Measurements from ENCODE around the gene SPATA3.
"Not testable (repeated sequence)": the region's sequence is repeated elsewhere in the genome, so short reads cannot be mapped to it uniquely, and the experiment has no call there.

The SPATA3 gene

DNA sequence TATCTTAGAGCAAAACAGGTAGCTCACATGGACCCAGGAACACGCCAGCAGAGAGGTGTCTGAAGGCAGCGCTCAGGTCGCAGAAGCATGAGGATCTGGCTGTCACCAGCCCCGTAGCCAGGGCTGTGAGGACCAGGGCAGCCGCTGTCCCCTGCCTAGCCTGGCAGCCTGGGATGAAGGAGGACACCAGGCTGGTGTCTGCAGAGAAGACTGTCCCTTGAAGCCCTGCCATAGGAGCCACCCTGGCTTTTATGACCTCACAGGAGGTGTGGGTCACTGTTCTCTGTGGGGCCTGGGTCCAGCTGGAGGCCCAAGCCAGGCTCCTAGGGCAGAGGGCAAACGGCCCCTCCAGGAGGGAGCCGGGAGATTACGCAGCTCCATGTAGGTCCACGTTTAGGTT lies at the start of gene SPATA3:
Gene SPATA3, plus strand, starts transcription at position 301 of the 400 bp plus-strand sequence. CDS start 113 bp downstream, outside the sequence.
- DNase-seq, result no peak

DNA sequence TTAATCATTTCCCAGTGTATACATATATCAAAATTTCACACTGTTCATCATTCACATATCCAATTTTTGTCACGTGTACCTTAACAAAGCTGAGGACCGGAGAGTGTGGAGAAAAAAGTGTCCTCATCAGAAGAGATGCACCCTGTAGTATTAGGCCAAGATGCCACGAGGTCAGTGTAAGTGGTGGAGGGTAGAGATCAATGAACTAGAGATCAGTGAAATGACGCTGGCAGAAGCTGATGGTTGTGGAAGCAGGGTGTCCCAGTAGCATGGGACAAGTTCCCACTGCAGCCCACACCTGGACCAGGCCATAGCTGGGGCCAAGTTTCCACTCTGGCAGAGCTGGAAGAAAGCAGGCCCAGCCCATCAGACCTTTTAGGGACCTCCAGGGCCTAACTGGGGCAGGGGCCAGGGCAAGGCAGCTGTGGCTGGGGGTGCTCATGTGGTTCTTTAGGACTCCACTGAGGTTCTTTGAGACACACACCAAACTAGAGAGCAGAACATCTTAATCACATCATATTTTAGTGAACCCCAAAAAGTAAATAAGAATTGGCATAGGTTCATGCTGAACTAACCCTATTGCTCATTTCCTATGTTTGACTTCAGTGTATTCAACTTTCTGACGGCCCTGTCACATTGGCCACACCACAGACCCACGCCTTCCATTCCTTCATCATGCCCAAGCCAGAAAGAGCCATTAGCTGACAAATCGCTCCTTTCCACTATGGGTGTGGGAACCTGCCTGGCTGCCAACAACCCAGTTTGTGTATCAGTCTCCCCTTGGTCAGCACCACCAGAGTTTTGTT lies 49.3 kb upstream of the SPATA3 start:
- no peak for DNase-seq

DNA sequence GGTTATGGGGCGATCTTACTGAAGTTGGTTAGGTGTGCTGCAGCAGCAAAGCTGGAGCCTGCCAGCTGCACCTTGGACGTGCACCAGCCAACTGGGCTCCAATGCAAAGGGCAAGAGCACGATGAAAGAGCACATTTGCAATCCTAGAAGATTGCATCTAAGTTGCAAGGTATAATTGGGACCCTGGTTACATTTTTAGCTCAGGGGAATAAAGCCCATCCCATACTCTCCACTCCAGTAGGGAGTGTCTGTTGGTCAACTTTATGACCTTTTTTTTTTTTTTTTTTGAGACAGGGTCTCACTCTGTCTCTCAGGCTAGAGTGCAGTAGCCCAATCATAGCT lies 48.7 kb upstream of the SPATA3 start:
- DNase-seq, result no peak

DNA sequence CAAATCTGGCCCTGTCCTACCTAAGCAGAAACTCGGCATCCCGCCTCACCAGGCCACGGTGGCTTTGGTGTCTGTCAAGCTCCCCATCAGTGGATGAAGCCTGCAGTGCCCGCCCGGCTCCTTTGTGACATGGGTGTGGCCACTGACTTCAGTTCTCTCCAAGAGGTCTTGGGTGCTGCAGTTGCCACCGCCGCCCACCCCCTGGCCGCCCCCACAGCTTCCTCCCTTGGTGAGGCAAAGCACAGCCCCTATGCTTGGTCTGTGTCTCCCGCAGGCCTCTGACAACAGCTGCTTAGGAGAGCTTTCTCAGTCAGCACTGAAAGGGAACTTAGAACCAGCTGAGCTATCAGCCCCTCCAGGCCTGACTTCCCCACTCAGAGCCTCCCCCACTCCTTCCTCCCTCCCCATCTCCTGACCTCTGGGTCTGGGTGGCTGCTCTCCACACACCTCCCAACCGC lies 48.0 kb upstream of the SPATA3 start:
- no peak for DNase-seq

DNA sequence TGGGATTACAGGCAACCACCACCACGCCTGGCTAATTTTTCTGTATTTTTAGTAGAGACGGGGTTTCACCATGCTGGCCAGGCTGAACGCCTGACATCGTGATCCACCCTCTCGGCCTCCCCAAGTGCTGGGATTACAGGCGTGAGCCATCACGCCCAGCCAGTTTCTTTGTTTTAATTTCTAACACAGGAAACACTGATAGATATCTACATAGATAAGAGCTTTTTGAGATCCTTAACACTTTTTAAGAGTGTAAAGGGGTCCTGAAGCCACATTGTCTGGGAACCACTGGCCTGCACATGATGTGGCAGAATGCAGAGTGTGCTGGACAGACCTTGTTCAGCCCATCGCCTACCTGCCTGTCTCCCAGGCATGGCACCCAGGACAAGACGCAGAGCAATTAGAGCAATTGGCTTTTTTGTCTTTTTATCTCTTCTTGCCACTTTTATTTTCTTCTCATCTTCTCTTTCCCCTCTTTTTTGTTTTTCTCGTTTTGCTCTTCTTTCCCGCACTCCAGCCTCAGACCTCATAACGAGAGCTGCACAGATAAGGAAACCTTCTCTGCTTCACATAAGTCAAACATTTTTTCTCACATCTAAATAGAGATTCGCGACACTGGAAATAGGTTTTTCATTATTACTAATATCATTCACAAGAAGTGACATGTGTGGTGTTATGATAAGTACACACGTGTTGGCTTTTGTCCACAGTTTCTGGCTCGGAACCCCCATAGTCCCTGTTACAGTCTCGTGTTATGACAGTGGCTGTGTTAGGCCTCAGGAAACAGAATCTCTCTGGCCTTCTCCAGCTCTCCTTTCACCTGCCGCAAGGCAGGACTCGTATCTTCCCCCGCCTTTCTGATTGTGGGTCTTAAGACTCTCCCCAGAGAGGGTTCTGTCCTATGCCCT lies 45.7 kb upstream of the SPATA3 start:
- no peak for DNase-seq

DNA sequence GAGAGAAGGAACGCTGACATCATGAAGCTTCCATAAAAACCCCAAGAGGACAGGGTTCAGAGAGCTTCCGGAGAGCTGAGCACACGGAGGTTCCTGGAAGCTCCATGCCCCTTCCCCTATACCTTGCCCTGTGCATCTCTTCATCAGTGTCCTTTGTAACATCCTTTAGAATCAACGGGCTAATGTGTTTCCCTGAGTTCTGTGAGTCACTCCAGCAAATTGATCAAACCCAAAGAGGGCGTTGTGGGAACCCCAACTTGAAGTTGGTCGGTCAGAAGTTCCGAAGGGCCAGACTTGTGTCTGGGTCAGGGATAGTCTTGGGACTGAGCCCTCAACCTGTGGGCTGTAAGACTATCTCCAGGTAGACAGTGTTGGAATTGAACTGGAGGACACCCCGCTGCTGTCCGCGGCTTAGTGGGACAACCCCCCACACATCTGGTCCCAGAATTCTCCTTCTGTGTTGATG lies 45.0 kb upstream of the SPATA3 start:
- DNase-seq, result no peak

DNA sequence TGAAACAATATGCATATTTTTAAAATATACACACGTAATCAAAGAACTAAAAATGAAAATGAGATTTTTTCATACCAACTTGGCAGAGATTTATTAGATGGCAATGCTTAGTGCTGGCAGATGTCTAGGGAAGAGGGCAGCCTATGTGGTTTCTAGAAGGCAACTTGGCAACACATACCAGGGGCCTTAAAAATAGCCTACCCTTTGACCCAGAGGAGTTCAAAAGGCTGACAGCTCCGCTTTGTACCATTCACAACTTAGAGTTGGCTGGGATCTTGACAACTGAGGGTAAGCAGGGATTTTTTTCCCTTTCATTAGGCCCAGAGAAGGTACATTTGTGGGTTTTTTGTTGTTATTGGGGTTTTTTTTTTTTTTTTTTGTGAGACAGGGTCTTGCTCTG lies 44.5 kb upstream of the SPATA3 start:
- DNase-seq, result no peak

DNA sequence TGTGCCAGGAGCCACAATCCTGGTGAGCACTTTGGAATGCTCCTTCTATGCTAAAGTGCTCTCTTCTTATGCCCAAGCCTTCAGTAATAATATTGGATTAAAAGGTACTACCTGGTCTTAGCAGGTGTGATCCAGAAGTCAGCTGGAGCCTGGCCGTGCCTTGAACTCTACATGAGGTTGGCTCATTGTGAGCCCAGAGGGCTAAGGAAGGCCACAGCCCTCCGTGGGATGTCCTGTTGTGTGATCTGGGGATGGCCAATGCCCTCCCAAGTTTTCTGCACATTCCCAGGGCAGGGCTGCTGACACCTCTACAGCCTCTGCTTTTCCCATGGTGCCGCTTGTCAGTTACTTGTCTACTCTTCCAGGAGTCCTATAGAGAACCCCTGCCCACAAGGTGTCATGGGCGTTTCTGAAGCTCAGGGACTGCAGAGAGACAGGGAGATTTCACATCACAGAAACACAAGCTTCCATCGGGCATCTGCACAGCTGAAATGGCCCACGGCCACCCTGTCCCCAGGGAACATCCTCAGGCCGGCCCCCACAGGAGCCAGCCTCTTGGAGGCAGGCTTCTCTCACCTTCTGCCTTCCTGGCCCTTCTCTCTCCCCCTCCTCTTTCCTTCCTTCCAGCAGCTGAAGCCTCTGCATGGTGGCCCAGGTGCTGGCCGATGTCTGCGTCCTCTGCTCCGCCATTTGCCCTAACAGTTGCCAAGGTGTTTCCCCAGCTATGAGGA lies 43.5 kb upstream of the SPATA3 start:
- no peak for DNase-seq

DNA sequence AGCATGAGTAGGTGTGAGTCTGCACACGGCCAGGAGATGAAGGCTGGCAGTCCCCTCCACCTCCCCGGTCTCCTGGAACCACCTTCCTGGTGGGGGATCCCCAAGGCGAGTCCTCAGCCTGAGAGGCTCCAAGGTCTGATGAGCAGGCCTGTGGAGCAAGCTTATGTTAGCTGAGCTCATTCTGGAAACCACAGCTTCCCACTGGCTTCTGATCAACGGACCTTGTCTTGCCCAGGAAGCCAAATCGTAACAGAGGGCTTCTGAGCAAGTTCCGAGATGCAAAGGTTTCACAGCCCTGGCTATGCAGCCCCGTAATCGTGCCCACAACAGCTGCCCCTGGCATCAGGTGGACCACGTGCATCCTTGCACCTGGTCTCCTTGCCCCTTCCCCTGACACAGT lies 42.1 kb upstream of the SPATA3 start:
- DNase-seq, result no peak

DNA sequence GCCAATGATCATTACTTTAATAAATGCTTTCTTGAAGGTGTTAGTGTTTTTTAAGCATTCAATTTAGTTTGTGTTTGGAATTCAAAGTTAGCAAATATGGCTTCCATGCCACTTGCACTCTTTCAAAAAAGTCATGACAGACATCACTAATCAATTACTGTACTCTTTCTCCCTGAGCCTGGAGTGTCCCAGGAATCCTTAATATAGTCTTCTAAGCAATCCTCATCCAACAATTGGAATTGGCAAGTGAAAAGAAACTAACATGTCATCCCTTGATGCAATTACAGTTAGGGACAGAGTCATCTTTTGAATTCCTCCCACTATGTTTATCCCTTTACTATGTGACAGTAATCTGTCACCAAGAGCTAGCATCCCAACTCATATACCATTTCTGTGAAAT lies 41.2 kb upstream of the SPATA3 start:
- DNase-seq, result no peak

DNA sequence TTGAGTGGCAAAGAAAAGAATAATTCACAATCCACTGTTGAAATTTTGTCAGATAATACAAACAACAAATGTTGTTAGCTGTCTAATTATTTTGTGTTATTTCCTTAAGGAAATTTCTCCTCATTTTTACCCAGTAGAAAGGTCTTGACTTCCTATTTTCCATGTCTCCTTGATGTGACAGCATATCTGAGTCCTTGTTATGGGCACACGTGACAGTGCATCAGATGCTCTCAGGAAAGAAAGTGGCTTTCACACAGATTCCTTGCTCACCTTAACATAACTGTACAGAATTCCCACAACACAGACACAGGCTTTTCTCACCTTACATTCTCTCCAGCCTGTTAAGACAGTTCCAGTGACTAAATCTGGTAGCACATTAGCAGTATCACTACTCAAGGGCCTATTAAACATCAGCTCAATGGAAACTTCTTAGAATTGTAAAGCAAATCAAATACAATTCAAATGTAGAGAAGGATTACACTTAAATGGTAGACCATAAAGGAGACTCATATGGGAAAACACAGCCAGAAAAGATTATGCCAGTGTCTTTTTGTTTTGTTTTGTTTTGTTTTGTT lies 40.7 kb upstream of the SPATA3 start:
- no peak for DNase-seq

DNA sequence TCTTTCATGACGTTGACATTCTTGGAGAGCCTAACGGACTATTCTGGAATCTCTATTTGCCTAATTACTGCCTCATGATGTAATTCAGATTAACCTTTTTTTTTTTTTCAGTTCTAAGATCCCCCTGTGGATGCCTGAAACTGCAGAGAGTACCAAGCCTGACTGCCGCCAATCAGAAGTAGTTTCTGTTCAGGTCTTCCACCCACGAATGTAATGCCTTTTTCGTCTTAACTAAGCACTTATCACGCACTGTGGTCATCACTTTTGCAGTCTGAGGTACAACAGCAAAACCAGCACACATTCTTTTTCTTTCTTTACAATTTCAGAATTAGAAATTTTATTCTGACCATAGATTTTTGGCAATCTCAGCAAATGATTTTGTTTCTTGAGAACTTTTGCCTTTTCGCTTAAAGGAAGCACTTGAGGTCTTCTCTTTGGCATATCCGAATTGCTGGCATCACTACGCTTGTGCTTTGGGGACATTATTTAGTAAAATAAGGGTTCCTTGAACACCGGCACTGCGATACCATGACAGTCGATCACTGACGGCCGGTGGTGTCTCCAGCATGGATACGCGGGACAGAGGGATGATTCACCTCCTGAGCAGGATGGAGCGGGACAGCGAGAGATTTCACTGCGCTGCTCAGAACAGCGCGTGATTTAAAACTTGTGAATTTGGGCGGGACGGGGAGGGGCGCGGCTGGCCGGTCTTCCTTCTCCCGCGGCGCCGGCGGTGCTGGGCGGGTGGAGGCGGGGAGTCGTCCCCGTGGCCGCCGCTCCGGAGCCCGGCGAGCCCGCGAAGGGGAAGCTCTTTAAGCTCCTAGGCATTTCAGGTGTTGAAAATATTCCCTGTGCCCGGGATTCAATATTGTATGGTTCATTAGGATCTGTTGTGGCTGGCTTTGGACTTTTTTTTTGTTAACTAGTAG lies 38.8 kb upstream of the SPATA3 start:
- DNase-seq, result peak; percentile 17

DNA sequence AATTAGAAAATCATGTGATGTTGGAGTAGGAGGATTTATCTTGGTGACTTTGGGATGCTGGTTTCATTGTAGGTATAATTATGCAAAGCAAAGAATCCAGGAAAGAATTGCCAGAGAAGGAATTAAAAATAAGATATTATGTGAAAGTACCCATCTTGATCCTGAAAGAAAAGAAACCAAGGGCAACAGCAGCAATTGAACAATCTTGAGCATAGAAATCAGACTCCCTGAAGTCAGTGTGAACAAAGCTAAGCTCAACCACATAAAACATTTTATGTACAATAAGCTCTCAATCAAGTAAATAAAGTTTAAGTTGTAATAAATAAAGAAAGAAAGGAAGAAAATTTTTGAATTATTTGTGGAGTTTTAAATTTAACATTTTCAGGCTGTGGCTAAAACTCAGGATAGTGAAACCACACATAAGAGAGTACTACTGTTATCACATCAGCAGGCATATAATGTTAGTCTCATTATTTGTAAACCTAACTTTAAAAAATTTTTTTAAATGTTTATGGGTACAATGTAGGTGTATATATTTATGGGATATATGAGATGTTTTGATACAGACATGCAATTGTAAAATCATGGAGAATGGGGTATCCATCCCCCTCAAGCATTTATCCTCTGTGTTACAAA lies 38.0 kb upstream of the SPATA3 start:
- DNase-seq, result no peak

DNA sequence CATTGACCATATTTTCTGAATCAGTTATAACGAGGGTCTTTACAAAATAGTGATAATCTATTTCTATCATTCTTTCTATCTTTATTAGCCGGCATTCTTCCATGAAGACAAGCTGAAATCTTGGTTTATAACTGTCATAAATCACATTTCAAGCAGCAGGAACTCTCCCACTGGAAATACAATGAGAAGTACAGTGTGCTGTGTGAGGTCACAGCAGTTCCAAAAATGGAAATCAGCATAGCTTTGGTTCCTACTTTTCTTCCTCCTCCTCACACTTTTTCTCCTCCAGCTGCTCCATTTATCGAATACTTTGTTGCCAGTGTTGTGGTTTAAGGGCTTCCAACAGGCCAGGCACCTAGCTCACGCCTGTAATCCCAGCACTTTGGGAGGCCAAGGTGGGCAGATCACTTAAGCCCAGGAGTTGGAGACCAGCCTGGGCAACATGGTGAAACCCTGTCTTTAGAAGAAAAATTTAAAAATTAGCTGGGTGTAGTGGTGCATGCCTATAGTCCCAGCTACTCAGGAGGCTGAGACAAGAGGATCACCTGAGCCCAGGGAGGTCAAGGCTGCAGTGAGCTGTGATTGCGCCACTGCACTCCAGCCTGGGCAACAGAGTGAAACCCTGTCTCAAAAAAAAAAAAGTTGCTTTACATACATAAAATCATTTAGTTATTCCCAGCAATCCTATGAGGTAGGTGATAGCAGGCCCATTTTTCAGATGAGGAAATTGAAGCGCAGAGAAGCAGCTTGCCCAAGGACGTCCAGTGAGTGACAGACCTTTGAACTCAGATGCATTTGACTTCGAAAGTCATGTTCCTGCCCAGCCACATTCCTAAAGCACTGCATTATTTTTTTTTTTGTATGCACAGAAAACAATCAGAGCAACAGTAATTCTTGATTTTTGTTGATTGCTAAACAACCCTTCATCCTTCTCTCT lies 36.8 kb upstream of the SPATA3 start:
- DNase-seq, result no peak

DNA sequence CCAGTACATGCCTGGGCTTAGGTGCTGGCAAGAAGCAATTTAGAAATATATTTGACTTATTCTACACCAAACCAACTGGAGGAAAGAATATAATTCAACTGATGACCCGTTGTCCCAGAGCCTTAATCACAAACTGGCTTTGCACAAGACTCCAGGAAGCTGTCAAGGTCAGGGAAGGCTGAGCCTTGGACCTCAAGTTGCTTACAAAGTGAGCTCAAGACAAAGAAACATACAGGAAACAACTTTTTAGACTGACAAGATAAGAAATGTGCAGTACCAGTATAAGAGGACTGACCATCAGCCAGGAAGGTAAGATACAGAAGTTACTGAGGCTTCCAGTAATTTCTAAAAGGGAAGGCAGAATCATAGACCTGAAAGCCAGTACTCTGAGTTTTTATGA lies 35.9 kb upstream of the SPATA3 start:
- DNase-seq, result no peak

DNA sequence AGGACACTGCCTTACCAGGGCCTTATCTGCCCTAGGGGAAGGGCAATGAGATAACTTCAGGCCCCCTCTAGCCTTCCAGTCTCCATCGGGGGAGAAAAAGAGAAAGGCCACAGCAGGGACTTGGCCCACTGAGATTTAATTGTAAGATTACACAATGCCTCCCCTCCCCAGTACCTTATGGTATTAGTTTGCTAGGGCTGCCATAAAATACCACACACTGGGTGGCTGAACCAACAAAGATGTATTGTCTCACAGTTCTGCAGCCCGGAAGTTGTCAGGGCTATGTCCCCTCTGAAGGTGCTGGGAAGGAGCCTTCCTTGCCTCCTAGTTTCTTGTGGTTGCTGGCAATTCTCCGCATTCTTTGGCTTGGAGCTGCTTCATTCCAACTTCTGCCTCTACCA lies 34.8 kb upstream of the SPATA3 start:
- DNase-seq, result no peak

DNA sequence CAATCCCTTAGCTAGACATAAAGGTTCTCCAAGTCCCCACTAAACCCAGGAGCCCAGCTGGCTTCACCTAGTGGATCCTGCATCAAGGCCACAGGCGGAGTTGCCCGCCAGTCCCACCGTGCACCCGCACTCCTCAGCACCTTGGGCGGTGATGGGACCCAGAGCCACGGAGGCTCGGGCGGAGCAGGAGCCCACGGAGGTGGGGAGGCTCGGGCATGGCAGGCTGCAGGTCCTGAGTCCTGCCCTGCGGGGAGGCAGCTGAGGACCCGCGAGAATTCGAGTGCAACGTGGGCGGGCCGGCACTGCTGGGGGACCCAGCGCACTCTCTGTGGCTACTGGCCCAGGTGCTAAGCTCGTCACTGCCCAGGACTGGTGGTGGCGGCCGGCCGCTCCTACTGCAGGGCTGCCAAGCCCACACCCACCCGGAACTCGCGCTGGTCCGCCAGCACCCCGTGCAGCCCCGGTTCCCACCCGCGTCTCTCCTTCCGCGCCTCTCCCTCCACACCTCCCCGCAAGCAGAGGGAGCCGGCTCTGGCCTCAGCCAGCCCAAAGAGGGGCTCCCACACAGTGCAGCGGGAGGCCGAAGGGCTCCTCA lies 31.7 kb upstream of the SPATA3 start:
- DNase-seq, result no peak

DNA sequence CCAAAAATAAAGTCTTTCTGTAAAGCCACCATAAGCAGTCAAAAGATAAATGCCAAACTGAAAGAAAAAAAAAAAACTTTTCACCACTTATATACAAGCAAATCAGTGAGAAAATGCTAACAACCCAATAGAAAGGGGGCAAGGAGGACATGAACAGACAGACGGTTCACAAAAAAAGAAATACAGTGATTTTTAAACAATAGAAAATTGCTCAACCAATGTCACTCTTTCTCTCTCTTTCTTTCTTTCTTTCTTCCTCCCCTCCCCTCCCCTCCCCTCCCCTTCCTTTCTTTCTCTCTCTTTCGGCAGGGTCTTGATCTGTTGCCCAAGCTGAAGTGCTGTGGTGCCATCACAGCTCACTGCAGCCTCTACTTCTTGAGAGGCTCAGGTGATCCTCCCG lies 28.8 kb upstream of the SPATA3 start:
- no peak for DNase-seq

DNA sequence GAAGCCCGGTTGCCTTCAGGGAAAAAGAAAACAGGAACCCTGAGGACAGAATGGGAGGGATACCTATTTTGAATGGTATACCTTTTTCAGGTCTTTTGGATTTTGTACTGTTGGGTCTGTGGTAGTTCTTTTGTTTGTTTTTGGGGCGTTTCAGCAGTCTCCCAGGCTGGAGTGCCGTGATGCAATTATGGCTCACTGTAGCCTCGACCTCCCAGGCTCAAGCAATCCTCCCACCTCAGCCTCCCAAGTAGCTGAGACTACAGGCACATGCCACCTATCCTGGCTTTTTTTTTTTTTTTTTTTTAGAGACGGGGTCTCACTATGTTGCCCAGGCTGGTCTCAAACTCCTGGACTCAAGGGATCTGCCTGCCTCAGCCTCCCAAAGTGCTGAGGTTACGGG lies 27.6 kb upstream of the SPATA3 start:
- not testable (repeated sequence) for DNase-seq
